SK-N-SH (cell line): ENCODE measurements around the gene CNIH3. TPM values are rescaled to one million over a fixed set of nuclear protein-coding genes. Genes with fewer than 3 reads are reported as not detected.

Experiments
- CTCF ChIA-PET: fragments of 300-600, 350-600 bp; formaldehyde crosslinking; extraction: SDS; loops from one replicate; lab custom pipeline; 2021; lab: Yijun Ruan, JAX
- POLR2A ChIA-PET: fragments of 350-600 bp; sonication (Branson Sonifier 250); formaldehyde crosslinking; extraction: SDS; loops from one replicate; lab custom pipeline; 2020; ENCODE audit warnings: antibody characterized with exemption, inconsistent platforms; lab: Yijun Ruan, JAX
- DNase-seq: peaks from one replicate; pipeline ENCODE4 v3.0.0; 2012
- H2AFZ ChIP-seq: fragments of 200-600 bp; sonication (generic); 2 replicates; pipeline ENCODE4 v1.8.1; 2016; ENCODE audit warnings: antibody characterized with exemption, mild to moderate bottlenecking, low read depth
- H3F3A ChIP-seq: fragments of 200-600 bp; sonication (generic); replicated peaks from 2 replicates; pipeline ENCODE3; 2016; ENCODE audit warnings: antibody characterized with exemption, mild to moderate bottlenecking; ENCODE audit not compliant: insufficient read depth
- H3K27ac ChIP-seq, 2 experiments: fragments of 200-500 bp in 1 of 2; fragments of 200-600 bp in 1 of 2; sonication (Bioruptor generic) in 1 of 2; sonication (generic), shearing (Covaris generic) in 1 of 2; 2 replicates each; pipeline versions ENCODE4 v1.5.1 to v1.6.1; 2014 to 2016; ENCODE audit warnings: low read depth in 2 of 2, inconsistent platforms in 1 of 2, low read length in 1 of 2, mild to moderate bottlenecking in 1 of 2, mixed read lengths in 1 of 2
- H3K27me3 ChIP-seq: fragments of 200-600 bp; sonication (generic), shearing (Covaris generic); 2 replicates; pipeline ENCODE4 v1.6.1; 2016; ENCODE audit warnings: mixed run types; ENCODE audit not compliant: insufficient read depth
- H3K36me3 ChIP-seq, 2 experiments: fragments of 200-500 bp in 1 of 2; fragments of 200-600 bp in 1 of 2; sonication (Bioruptor generic) in 1 of 2; sonication (generic) in 1 of 2; replicated peaks in 1 of 2; 2 replicates each; pipeline versions ENCODE3 to v1.5.1; 2014 to 2016; ENCODE audit warnings: low read length in 1 of 2, mild to moderate bottlenecking in 1 of 2; ENCODE audit not compliant: insufficient read depth in 2 of 2, control insufficient read depth in 1 of 2
- H3K4me1 ChIP-seq, 2 experiments: fragments of 200-500 bp in 1 of 2; fragments of 200-600 bp in 1 of 2; sonication (Bioruptor generic) in 1 of 2; sonication (generic), shearing (Covaris generic) in 1 of 2; 2 replicates each; pipeline versions ENCODE4 v1.5.1 to v1.6.1; 2014 to 2016; ENCODE audit warnings: low read depth in 1 of 2, low read length in 1 of 2, mixed run types in 1 of 2; ENCODE audit not compliant: insufficient read depth in 2 of 2, control insufficient read depth in 1 of 2
- H3K4me2 ChIP-seq: fragments of 200-600 bp; sonication (generic), shearing (Covaris generic); 2 replicates; pipeline ENCODE4 v1.6.1; 2017; ENCODE audit warnings: mixed run types
- H3K4me3 ChIP-seq, 2 experiments: fragments of 200-500 bp in 1 of 2; fragments of 200-600 bp in 1 of 2; sonication (Bioruptor generic) in 1 of 2; sonication (generic), shearing (Covaris generic) in 1 of 2; 2 replicates each; pipeline versions ENCODE4 v1.5.1 to v1.8.1; 2014 to 2016; ENCODE audit warnings: low read depth in 2 of 2, inconsistent platforms in 1 of 2, low read length in 1 of 2, mild to moderate bottlenecking in 1 of 2, mixed read lengths in 1 of 2, moderate library complexity in 1 of 2
- H3K79me2 ChIP-seq: fragments of 200-600 bp; sonication (generic); 2 replicates; pipeline ENCODE4 v1.8.1; 2017; ENCODE audit warnings: mild to moderate bottlenecking; ENCODE audit not compliant: insufficient read depth
- H3K9ac ChIP-seq: fragments of 200-600 bp; sonication (generic); 2 replicates; pipeline ENCODE4 v1.6.1; 2017; ENCODE audit warnings: mixed run types
- H3K9me2 ChIP-seq: fragments of 200-600 bp; sonication (generic); 2 replicates; pipeline ENCODE4 v1.6.1; 2017; ENCODE audit warnings: mixed run types
- H3K9me3 ChIP-seq: fragments of 200-600 bp; sonication (generic); 2 replicates; pipeline ENCODE4 v1.6.1; 2017; ENCODE audit warnings: mixed run types, mild to moderate bottlenecking, moderate library complexity
- H4K20me1 ChIP-seq: fragments of 200-600 bp; sonication (generic); 2 replicates; pipeline ENCODE4 v1.6.1; 2017; ENCODE audit warnings: mild to moderate bottlenecking, mixed run types; ENCODE audit not compliant: insufficient read depth
- EP300 ChIP-seq, 2 experiments: IDR thresholded peaks; 2 replicates each; pipeline versions ENCODE4 v1.4.0 to v1.6.1; 2012; ENCODE audit warnings: borderline replicate concordance in 1 of 2, low read depth in 1 of 2, low read length in 1 of 2
- EZH2phosphoT487 ChIP-seq: fragments of 200-600 bp; sonication (generic); IDR thresholded peaks from 2 replicates; pipeline ENCODE4 v1.6.1; 2017; ENCODE audit warnings: low read depth, mixed run types, mild to moderate bottlenecking, antibody characterized with exemption, moderate library complexity, borderline replicate concordance
- GATA2 ChIP-seq: sonication (generic); formaldehyde crosslinking; IDR thresholded peaks from 2 replicates; pipeline ENCODE4 v1.5.0; 2020; ENCODE audit warnings: mild to moderate bottlenecking, missing genetic modification reagents
- POLR2AphosphoS5 ChIP-seq: IDR thresholded peaks from 2 replicates; pipeline ENCODE4 v1.6.1; 2012; ENCODE audit warnings: low read depth, low read length
- RAD21 ChIP-seq: IDR thresholded peaks from 2 replicates; pipeline ENCODE4 v1.6.1; 2012; ENCODE audit warnings: mild to moderate bottlenecking, low read length
- RFX5 ChIP-seq: IDR thresholded peaks from 2 replicates; pipeline ENCODE4 v1.6.1; 2012; ENCODE audit warnings: mild to moderate bottlenecking, improper control_type of control experiment, low read length
- SIN3A ChIP-seq: IDR thresholded peaks from 2 replicates; pipeline ENCODE4 v1.6.1; 2012; ENCODE audit warnings: low read depth, mild to moderate bottlenecking, low read length, moderate library complexity, borderline replicate concordance
- SMC3 ChIP-seq: IDR thresholded peaks from 2 replicates; pipeline ENCODE4 v1.6.1; 2012; ENCODE audit warnings: low read depth, low read length, improper control_type of control experiment
- TEAD4 ChIP-seq: IDR thresholded peaks from 2 replicates; pipeline ENCODE4 v1.4.0; 2012; ENCODE audit warnings: mild to moderate bottlenecking, borderline replicate concordance; ENCODE audit not compliant: insufficient read depth
- WGBS: methylation state at CpG from one replicate; pipeline ENCODE4 v1.1.6; 2017; ENCODE audit warnings: low lambda C conversion rate; 5-methylcytosine and 5-hydroxymethylcytosine counted together
- polyA plus RNA-seq, 3 experiments: library from polyadenylated mRNA; depleted of rRNA; stranded (reverse); fragments of >200 nt; gene quantifications; 2 replicates each; pipeline ENCODE4 v1.2.3, GENCODE V29; 2012
- TF ChIP-seq, protein P1 (sequence below): IDR thresholded peaks from 2 replicates; pipeline ENCODE4; 2012
- TF ChIP-seq, protein P2 (sequence below): IDR thresholded peaks from 2 replicates; pipeline ENCODE4 v1.4.0; 2012; ENCODE audit warnings: low read depth, borderline replicate concordance
- TF ChIP-seq, protein P3 (sequence below): fragments of 150-350 bp; IDR thresholded peaks from 2 replicates; pipeline ENCODE4 v1.6.1; 2016; ENCODE audit warnings: mild to moderate bottlenecking, low read depth, low read length

The CNIH3 gene
- polyA plus RNA-seq, 1 of the 3 experiments (the other 2 are of a cell fraction) = 18.8 TPM

DNA sequence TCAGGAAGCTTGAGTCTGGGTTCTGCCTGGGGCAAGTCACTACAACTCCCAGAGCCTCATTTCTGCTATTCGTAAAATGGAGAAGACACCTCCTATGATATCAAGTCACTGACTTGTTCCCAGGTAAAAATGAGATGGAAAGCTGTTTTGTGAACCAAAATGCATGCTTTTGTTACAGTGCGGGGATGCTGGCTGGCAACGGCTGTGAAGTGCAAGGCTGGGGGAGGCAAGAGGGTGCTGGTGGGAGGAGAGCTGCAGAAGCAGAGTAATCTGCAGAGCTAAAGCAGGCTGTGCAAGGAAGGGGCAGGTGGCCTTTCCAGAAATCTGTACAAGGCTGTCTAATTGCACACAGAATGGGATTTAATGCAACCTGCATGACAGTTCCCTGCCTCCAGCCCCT lies 150.9 kb downstream of the CNIH3 start (continued):
- TF ChIP-seq TEAD4 = no peak

DNA sequence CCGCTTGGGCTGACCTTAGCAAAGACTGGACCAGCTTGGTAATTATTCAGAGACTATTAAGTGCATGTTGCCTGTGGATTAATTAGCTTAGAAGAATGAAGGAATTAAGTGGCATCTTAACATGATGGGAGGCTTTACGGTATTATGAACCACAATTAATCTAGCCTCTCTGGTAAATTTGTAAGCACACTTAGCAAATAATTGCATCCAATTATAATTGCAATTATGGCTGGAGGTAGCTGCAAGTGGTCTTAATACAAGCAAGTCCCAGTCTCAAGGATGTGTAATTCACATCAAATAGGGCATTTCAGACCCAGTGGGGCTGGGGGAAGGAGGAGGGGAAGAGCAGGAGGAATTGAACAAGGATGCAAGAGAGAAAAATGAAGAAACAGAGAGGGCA lies 151.6 kb downstream of the CNIH3 start:
- Histone ChIP-seq H3K27ac (no peak overlapping the region), H3K4me1 (peaks cover 0 to 4% of the 10 kb centered on the region in 2 experiments; a peak in 2 of 4 replicates), H3F3A (no peaks in the 10 kb centered on the region), H4K20me1 (no peaks in the 10 kb centered on the region), H3K4me3 (no peak overlapping the region; a peak in 1 of 4 replicates), H3K27me3 (no peaks in the 10 kb centered on the region), H3K79me2 (no peaks in the 10 kb centered on the region), H3K9ac (no peak overlapping the region), H3K9me2 (no peaks in the 10 kb centered on the region), H3K36me3 (no peaks in the 10 kb centered on the region), H3K4me2 (no peak overlapping the region), H2AFZ (no peak overlapping the region), H3K9me3 (no peaks in the 10 kb centered on the region)
- DNase-seq = no peak
- CTCF ChIA-PET = interaction anchor here (1.3 to 2.0 kb wide), 2 partner anchors 9 to 123 kb away, joined by 5 to 6 read pairs; no protein-coding TSS in a partner anchor
- POLR2A ChIA-PET = no interaction called here
- WGBS = 93% methylated on average over 2 of the region's 2 CpGs
- no peak for TF ChIP-seq POLR2AphosphoS5
- TF ChIP-seq, protein P1, sequence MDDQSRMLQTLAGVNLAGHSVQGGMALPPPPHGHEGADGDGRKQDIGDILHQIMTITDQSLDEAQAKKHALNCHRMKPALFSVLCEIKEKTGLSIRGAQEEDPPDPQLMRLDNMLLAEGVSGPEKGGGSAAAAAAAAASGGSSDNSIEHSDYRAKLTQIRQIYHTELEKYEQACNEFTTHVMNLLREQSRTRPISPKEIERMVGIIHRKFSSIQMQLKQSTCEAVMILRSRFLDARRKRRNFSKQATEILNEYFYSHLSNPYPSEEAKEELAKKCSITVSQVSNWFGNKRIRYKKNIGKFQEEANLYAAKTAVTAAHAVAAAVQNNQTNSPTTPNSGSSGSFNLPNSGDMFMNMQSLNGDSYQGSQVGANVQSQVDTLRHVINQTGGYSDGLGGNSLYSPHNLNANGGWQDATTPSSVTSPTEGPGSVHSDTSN = no peak
- no peak for TF ChIP-seq RFX5
- TF ChIP-seq TEAD4 = no peak

DNA sequence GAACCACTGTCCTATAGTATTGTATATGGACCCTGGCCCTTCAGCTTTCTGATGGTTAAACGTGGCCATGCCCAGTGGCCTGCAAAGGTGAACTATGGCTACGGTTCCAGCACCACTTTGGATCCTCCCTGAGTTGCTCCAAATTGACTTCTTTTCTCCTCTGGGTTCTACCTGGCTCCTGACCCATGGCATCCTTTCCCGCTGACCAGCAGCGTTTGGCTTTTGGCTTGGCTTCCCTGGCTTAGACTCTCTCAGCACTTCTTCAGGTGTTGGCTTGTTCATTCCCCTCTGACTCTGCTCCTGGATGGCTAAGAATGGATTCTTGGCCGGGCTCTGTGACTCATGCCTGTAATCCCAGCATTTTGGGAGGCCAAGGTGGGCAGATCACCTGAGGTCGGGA lies 152.9 kb downstream of the CNIH3 start:
- Histone ChIP-seq H3K36me3 (no peaks in the 10 kb centered on the region), H3K9me2 (no peaks in the 10 kb centered on the region), H3K27me3 (no peaks in the 10 kb centered on the region), H3K9ac (no peak overlapping the region), H3K4me1 (peaks cover 0 to 4% of the 10 kb centered on the region in 2 experiments; a peak in 2 of 4 replicates), H3K4me3 (no peak overlapping the region), H4K20me1 (no peaks in the 10 kb centered on the region), H3F3A (no peaks in the 10 kb centered on the region), H3K4me2 (no peak overlapping the region), H3K27ac (no peak overlapping the region), H3K79me2 (no peaks in the 10 kb centered on the region), H3K9me3 (no peaks in the 10 kb centered on the region), H2AFZ (no peak overlapping the region)
- 69% methylated on average over 6 of the region's 6 CpGs for WGBS
- TF ChIP-seq EZH2phosphoT487 (no peak), SIN3A (no peak), SMC3 (no peak), GATA2 (no peak), EP300 (IDR thresholded peaks at IDR 0.05; ENCODE audit: borderline replicate concordance in 1 of 2, low read depth in 1 of 2, low read length in 1 of 2) (no peak), RAD21 (no peak)
- TF ChIP-seq, protein P2, sequence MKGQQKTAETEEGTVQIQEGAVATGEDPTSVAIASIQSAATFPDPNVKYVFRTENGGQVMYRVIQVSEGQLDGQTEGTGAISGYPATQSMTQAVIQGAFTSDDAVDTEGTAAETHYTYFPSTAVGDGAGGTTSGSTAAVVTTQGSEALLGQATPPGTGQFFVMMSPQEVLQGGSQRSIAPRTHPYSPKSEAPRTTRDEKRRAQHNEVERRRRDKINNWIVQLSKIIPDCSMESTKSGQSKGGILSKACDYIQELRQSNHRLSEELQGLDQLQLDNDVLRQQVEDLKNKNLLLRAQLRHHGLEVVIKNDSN = no peak
- TF ChIP-seq, protein P3, sequence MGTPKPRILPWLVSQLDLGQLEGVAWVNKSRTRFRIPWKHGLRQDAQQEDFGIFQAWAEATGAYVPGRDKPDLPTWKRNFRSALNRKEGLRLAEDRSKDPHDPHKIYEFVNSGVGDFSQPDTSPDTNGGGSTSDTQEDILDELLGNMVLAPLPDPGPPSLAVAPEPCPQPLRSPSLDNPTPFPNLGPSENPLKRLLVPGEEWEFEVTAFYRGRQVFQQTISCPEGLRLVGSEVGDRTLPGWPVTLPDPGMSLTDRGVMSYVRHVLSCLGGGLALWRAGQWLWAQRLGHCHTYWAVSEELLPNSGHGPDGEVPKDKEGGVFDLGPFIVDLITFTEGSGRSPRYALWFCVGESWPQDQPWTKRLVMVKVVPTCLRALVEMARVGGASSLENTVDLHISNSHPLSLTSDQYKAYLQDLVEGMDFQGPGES = no peak
- CTCF ChIA-PET = interaction anchor here (0.8 kb wide), 1 partner anchor 83 kb away, joined by 4 read pairs; no protein-coding TSS in a partner anchor
- DNase-seq = no peak
- POLR2A ChIA-PET = no interaction called here
